Measurements from ENCODE around the gene OVOL1.

Gene OVOL1

DNA sequence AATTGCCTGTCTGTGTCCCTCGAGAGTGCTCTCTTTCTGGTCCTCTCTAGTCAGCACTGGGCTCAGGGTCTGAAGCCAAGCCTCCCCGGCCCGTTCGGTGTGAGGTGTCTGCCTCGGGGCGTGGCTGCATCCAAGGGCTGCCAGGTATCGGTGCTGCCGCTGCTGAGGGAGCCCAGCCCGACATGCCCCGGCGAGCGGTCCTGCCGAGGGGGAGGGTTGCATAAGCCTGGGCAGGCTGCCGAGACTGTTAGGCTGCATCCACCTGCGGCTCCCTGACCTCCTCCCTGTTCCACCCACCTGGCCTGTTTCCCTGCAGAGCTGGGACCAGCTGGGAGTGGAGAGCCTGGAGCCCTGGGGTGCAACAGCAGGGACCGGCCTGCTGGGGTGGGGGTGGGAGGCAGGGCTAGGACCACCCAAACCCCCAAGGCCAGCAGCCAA is 6.3 kb downstream of the OVOL1 start:
- DNase-seq = no peak

DNA sequence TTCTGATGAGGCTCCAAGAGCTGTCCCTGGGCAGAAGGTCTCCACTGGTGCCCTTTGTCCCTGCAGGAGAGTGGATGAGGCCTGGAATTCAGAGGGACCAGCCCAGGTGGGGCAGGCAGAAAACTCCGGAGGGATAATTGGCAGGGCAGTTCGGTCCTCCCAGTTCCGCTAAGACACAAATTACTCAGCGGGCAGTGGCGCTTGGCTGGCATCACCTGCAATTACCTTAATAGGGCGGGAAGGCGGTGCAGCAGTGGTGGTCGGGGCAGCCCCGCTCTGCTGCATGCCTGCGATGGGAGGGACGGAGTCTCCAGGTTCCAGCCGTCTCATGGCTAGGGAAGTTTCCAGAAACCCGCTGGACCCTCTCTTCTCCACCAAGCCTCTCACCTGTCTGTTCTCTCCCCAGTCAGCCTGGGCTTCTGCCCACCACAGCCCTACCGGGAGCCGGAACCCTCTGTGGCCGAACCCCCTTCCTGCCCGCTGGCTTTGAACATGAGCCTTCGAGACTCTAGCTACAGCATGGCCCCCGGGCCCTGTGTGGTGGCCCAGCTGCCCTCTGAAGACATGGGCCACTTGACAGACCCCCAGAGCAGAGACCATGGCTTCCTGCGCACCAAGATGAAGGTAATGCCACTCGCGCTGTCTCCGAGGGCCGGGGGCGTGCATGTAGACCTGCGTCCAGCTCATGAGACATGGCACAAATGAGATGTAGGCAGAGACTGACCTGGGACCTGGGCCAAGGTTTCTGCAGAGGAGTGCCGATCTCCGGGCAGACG is 7.0 kb downstream of the OVOL1 start:
- DNase-seq = no peak

DNA sequence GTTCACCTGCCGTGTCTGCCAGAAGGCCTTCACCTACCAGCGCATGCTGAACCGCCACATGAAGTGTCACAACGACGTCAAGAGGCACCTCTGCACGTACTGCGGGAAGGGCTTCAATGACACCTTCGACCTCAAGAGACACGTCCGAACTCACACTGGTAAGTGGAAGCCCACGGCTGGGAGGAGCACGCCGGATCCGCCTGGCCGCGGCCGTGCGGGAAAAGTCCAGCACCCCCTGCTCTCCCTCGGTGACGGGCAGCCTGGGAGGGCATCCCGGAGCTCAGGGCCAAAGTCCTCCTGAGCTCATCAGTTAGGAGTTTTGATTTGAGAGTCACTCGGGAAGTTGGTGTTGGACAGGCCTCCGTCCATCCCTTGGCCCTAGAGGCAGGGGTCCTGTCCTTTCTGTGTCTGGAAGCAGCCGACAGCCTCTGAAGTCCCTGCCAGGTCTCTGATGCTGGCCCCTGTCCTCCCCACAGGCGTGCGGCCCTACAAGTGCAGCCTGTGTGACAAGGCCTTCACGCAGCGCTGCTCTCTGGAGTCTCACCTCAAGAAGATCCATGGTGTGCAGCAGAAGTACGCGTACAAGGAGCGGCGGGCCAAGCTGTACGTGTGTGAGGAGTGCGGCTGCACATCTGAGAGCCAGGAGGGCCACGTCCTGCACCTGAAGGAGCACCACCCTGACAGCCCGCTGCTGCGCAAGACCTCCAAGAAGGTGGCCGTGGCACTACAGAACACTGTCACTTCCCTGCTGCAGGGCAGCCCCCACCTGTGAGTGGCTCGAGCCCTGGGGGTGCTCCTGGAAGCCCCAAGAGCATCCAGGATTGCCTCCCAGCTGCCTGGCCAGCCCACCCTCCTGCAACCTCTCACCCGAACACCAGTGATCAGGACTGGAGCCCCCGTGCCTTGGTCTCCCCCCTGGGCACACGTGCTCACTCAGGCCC is 8.0 kb downstream of the OVOL1 start:
- DNase-seq = no peak

DNA sequence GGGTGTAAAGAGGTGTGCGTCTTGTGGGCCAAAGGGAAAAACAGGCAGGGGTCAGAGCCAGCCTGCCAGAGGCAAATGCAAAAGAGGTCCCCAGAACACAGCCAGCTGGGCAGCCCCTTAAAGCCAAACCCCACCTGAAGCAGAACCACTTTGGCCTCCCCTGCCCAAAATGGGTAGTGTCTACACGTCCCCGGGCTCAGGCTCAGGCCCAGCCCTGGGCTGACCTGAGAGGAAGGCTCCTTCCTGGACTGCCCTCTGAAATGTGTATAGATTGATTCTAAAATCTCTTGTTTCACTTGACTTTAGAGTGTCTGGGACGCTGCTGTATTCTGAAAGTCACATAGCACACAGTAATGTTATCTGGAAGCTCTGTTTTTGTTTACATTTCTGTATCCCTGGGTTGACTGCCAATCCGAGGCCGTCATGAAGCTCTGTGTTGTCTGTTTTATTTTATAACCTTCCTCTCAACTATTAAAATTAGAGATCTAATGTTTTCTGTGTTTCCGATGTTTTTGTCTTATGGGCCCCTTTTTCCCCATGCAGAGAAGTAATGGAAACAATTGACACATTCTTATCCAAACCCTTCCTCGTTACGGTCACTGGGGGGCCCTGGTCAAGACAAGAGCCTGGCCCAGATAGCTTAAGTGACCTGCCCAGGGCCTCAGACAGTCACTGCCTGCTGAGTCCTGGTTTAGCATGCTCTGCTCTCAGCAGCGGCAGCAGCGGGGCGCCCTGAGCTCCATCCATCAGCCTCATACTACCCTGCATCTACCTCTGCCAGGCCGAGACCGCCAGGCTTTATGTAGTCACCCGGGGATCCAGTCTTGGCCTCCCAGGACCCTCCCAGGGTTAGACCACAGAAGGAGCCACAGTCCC is 10.1 kb downstream of the OVOL1 start:
- DNase-seq = no peak

DNA sequence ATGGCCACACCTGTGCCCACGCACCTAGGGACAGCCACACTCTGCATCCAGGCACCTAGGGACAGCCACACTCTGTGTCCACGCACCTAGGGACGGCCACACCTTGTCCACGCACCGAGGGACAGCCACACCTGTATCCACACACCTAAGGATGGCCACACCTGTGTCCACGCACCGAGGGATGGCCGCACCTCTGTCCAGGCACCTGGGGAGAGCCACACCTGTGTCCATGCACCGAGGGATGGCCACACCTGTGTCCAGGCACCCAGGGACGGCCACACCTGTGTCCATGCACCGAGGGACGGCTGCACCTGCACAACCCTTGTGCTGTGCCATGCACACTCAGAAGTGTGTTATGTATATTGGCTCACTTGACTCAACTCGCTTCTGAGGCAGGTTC is 10.8 kb downstream of the OVOL1 start:
- no peak for DNase-seq

DNA sequence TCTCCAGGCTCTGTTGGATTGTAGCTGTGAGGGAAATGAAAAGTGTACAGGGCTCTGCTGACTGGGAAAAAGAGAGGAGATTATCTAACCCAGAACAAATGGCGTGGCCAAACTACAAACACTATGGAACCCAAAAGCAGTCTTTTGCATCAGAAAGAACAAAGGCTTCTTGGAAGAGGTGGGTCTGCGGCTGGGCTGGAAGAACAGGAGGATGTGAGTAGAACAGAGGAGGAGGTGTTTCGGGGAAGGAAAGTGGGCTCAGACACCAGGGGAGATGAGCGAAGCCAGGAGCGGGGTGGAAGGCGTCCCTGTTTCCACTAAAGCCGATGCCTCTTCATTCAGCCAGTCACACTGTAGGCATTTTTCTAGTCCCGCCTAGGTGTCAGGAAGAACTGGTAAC is 12.0 kb downstream of the OVOL1 start:
- DNase-seq = no peak

DNA sequence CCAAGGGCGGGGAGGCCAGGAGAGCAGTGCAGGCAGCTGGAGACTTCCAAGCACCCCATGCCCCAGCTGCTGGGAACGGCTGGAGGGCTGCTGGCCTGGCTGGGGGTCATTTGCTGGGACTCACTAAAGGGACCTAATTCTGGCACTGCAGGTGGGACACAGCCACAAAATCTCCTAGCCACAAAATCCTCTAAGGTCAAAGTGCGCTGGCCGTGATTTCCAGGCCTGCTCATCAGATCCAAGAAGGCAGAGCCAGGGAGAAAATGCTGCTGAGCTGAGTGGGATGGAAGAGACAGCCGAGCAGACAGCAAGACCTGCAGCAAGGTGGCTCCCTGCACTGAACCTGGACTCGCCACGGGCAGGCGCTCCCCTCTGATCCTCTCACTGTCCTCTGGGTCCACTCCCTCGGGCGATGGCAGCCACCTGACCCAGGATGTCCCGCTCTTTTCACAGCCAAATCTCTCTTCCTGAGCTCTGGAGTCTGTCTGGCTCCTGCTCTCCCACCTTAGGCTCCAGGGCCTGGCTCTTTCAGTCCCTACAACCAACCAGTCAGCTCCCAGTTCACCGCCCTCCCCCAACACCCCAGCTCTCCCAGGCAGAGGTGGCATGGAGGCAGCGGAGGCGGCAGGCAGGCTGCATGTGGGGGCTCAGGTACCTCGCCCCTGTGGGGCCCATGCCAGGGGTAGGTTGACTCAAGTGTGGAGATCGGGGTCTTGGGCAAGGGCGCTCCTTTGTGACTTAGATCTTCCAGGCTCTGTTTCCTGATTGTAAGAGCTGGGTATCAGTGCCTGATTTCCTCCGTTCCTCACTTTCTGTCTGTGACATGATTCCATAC is 14.5 kb downstream of the OVOL1 start:
- DNase-seq = no peak

DNA sequence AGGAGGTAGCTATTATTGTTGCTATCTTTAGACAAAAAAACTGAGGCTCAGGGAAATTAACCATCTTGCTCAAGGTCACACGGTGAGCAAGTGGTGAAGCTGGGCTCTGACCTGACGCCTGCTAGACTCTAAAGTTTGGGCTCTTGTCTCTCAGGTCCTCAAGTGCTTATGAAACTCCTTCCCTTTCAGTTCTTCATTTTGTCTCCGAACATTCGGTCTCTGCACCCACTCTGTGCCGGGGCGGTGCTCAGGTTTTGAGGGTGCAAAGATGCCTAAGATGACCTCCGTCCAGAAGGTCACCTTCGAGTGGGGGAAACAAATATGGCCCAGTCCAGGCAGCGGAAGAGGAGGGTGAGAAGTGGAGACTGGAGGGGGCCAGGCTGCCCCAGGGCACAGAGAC is 16.0 kb downstream of the OVOL1 start:
- no peak for DNase-seq

DNA sequence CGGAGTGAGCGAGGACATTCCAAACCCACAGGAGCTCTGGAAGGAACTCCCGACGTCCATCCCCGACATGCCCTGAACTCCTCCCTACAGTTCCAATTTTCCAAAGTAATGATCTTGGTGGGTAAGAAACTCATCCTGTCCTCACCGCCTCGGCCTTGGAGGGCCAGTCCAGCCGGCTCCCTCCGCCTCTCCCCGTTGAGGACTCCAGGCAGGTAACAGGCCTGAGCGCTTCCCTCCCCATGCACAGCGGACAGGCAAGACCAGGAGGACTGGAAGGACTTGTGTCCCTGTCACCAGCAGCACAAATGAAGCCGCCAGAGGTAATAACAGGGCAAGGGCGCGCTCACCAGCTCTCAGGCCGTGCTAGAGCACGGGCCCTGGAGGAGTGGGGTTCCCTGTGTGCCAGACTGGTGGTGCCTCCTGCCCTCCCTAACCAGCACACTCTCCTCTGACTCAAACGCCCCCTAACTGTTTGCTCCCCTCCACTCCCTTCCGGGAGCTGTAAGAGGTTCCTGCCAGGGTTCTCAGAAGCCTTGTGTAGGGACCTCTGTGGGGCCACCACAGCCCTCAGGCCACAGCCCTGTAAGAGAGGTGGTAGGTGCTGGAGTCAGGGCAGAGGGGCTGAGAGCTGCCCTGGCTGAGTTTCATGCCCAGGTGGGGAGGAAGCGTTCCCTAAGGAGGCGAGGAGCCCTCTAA is 17.1 kb downstream of the OVOL1 start:
- DNase-seq = no peak

DNA sequence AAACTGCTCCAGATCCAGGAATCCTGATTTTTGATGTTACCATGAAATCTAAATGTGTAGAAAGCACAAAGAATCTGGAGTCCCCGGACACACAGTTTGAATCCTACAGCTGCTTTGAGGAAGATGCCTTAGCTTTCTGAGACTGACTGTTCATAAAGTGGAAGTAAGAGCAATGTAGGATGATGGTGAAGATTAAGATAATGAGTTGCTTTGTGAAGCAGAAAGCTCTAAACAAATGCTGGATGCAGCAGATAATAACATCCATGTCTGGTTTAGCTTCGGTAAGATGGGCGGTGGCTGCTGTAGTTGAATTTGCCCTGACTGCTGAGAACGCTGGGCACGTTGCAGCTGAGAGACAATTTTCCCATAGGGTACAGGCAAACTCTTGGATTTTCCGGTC is 20.1 kb downstream of the OVOL1 start:
- DNase-seq = no peak

DNA sequence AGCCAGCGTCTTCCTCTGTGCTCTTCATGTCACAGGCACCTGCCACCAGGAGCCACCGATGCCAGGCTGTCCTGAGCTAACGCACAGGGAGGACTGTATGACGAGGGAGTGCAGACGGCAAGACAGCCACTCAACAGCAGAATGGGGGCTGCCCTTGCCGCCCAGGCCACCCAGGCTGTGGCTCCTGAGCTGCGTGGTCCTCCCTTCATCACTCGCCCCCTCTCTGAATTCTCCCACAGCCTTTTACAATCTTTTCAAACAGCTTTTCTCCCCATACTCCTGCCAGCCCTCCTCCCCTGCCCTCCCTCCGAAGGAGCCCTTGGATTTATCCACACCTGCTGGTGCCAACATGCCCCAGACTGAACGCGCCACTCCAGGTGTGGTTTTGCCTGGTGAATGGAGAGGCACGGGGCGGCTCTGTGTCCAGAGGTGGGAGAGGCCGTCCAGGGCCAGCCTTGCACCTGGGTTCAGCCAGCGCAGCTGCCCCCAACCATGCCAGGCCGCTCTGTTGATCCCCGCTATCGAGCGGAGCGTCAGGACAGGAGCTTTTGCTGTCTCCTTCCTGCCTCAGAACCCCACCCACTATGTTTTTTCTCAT is 22.0 kb downstream of the OVOL1 start:
- no peak for DNase-seq

DNA sequence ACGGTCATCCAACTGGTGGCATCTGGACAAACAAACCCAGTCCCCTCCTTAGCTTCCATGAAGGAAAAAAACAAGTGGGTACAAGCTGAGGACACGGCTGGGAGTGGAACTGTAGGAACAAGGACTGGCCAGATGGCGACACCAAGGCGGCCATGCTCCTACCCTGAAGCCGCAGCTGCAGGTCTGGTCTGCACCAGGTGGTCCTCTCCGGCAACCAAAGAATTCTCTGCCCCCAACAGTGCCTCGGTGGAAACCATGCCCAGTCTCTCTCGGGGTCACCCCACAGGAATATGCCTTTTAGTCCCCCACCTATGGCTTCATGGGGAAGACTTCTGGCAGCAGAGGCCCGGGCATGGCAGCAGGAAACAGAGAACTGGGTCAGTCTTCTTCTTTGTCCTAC is 22.6 kb downstream of the OVOL1 start:
- DNase-seq = no peak

DNA sequence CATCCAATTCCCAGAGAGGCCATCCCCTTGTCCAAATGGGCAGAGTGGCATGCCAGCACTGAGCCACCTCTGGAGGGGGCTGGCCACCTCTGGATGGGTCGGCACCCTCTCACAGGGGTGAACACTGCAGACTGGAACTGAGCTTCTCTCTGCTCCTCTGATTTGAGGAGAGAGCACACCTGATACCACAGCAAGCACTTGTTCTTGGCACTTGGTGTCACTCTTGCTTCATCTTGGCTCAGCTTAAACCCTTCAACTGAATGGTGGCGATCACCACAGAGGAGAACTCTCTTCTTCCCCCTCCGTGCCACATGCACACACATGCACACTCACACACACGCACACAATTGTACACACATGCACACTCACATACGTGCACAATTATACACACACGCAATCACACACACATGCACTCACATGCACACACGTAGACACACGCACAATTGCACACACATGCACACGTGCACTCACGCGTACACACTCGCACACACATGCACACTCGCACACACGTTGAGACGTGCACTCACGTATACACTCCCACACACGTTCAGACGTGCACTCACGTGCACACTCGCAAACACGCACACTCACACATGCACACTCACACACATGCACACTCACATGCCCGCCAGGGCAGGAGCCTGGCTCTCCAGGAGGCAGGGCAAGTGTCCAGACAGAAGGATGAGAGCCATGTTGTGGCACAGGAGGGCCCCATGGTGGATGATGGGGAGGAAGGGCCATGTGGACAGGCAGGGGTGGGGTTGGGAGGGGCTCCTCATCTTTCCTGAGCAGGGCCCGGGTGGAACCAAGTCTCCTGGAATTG is 23.4 kb downstream of the OVOL1 start:
- DNase-seq = peak in 1 of 2 donors; percentile 25

DNA sequence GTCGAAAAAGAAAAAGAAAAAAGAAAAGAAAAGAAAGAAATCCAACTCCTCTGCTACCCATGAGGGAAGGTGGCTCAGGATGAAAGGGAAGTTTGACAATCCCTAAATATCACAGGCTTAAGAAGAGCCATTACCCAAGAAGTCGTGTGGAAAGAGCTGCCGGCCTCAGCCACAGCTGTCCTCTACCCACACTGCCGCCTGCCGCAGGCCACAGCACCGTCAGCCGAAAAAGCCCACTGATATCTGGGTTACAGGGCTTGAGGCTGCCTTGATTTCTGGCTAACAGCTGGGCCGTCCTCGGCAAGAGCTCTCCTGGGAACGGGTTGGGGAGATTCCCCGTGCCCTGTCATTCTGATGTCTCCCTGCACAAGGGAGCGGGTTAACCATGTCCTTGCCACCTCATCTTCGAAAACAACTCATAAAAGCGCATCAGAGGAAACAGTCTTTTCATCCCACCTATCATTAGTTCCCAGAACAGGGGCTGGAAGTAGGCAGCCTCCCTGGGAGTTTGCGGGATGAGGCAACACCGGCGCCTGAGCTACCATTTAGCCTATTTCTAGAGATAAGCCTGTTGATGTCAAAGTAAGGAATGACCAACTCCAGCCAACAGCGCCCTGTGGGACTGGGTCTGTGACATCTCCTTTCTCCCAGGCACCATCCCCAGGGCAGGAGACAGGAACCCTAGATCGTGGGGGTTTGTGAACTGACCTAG is 25.1 kb downstream of the OVOL1 start:
- DNase-seq = no peak

DNA sequence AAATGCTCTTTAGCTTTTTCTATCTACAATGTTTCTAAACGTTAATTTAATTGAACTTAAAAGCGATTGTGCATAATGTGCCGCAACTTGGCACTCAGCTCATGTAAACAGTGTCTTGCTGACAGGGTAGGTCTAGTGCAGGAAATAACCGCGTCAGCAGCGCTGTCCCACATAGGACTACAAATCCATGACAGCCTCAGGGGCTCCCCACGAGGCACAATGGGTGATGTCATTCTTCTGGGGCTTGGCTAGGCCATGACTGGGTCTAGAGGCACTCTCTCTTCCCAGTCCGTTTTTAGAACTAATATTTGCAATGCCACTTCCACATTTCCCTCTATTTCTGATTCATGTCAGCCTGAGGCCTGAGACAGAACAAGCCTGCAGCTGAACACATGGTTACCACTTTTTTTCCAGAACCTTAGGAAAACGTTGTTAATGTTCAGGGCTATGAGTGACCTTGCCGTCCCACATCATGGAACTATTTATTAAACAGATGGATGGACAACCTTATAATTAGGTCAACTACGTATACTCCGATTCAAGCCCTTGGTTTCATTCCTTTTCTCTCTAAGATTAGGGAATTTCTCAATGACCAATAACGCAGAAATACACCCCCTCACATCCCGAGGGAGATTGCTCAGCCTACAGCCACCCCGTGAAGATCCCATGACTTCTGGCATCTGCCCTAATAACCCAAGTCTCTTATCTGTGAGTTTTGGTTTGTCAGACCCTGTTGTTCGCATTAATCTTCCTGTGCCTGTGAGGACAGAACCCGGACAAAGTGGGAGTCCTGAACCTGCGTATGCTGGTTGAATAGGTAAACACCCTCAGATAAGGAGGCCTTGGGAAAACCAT is 27.5 kb downstream of the OVOL1 start:
- DNase-seq = peak in 1 of 2 donors; percentile 31

DNA sequence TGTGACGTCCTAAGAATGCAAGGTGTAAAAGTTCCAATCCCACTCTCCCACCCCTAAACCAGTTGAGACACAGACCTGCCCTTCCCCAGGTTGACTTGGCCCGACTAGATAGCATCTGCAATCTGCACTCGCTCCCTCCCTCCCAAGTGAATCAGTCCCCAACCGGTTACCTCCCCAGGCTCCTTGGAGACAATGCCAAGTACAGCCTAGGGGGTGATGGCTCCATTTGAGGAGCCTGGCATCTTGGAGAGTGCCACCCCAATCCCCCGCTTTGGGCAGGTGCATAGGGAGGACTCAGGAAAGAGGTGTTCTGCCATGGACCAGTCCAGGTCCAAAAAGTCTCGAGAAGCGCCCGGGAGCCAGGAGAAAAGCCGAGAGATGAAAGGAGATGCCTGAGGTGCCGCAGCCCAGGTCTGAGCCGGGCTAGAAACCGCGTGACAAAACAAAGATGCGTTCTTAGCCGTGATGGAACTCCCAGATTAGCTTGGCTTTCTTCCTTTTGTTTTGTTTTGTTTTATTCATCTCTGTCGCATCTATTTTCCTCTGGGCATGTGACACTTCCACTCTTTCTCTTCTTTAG is 28.2 kb downstream of the OVOL1 start:
- no peak for DNase-seq

DNA sequence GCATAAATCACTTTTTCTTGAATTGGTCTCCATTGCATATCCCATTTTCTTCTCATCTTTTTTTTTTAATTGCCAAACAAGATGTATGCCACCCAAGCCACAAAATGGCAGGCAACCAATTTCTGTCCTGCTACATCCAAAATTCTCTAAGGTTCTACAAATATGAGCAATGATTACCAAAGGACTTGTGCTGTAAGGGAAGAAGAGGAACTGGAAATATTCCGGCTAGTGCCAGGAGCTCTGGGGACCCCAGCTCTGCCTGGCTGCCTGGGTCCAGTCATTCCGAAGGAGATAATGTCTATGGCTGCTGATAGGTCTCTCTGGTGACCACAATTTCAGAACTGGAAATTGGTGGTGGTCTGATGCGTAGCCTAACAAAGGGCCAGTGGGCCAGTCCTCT is 29.8 kb downstream of the OVOL1 start:
- no peak for DNase-seq

DNA sequence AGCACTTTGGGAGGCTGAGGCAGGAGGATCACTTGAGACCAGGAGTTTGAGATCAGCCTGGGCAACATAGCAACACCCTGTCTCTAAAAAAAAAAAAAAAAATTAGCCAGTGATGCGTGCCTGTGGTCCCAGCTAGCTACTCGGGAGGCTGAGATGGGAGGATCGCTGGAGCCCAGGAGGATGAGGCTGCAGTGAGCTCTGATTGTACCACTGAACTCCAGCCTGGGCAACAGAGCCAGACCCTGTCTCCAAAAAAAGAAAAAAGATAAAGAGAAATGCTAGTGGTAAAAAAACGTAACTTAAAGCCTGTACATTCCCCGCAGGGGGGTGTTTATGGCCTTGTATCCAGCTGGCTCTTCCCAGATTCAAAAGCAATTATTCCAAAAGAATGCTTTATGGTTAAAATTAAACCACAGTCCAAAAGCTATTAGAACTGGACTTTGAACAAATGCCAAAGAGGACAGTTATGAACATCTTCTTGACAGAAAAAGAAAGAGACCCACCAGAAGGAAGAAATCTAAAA is 30.5 kb downstream of the OVOL1 start:
- no peak for DNase-seq
